Measurements from ENCODE around the gene DUSP23. TPM values are rescaled to one million over a fixed set of nuclear protein-coding genes. Genes with fewer than 3 reads are reported as not detected.
A peak's percentile ranks its signal among the peaks of the same experiment; 100 is the strongest.

DUSP23 gene
- total and polyA plus RNA-seq, 4 experiments from 2014 or later, result 14.5 to 73.8 (median 30.3) TPM

GRCh38 chr1:159786465-159786864 is 5.7 kb downstream of the DUSP23 start:
- H3K27me3 Mint-ChIP-seq, result peaks cover 6 to 7% of the 10 kb centered on the region in 2 donors
- no peaks in the 10 kb centered on the region for H3K9me3 Mint-ChIP-seq
- H3K27me3 ChIP-seq (ENCODE audit: insufficient read depth, low read length), result no peaks in the 10 kb centered on the region
- ChIA-PET CTCF (ENCODE audit: partially characterized antibody) (interaction anchor here (1.2 to 10.7 kb wide), 3 partner anchors 11 to 107 kb away, joined by 3 to 116 read pairs (median 41); no protein-coding TSS in a partner anchor), POLR2A (ENCODE audit: partially characterized antibody) (no interaction called here)
- no peak overlapping the region for H3K27ac ChIP-seq (ENCODE audit: low read depth, low read length)
- no peak overlapping the region for H3K4me3 ChIP-seq (ENCODE audit: low read length in 2 of 2)
- H3K36me3 Mint-ChIP-seq, result no peaks in the 10 kb centered on the region
- H3K4me1 ChIP-seq (ENCODE audit: insufficient read depth, low read length), result peaks cover 4% of the 10 kb centered on the region
- H3K4me1 Mint-ChIP-seq, result peaks cover 7 to 34% (median 23%) of the 10 kb centered on the region in 4 donors
- no peak overlapping the region for H3K27ac Mint-ChIP-seq
- no peak overlapping the region for H3K4me3 Mint-ChIP-seq
- no peak for DNase-seq
- H3K36me3 ChIP-seq (ENCODE audit: insufficient read depth, low read length), result no peaks in the 10 kb centered on the region
- H3K9me3 ChIP-seq (ENCODE audit: control insufficient read depth in 1 of 2, low read length in 2 of 2), result no peaks in the 10 kb centered on the region
- intact Hi-C loops (cut with micrococcal nuclease), result no loop called here

- Histone ChIP-seq H3K9me3 (ENCODE audit: control insufficient read depth in 1 of 2, low read length in 2 of 2) (no peaks in the 10 kb centered on the region), H3K27me3 (ENCODE audit: insufficient read depth, low read length) (no peaks in the 10 kb centered on the region), H3K27ac (ENCODE audit: low read depth, low read length) (no peak overlapping the region), H3K4me1 (ENCODE audit: insufficient read depth, low read length) (no peaks in the 10 kb centered on the region), H3K36me3 (ENCODE audit: insufficient read depth, low read length) (no peaks in the 10 kb centered on the region), H3K4me3 (ENCODE audit: low read length in 2 of 2) (no peak overlapping the region)
- Mint-ChIP-seq H3K4me3 (no peak overlapping the region), H3K4me1 (peaks cover 3 to 29% (median 18%) of the 10 kb centered on the region in 4 donors), H3K9me3 (no peaks in the 10 kb centered on the region), H3K27ac (no peak overlapping the region), H3K27me3 (peaks cover 7% of the 10 kb centered on the region in 2 donors), H3K36me3 (no peaks in the 10 kb centered on the region)
- POLR2A ChIA-PET (ENCODE audit: partially characterized antibody), result no interaction called here
- DNase-seq, result no peak
- CTCF ChIA-PET (ENCODE audit: partially characterized antibody), result interaction anchor here (1.0 to 10.7 kb wide), 4 partner anchors 8 to 106 kb away, joined by 3 to 116 read pairs (median 22); no protein-coding TSS in a partner anchor
- intact Hi-C loops (cut with micrococcal nuclease), result no loop called here
These were observed 6.2 kb downstream of the DUSP23 start for GRCh38 chr1:159786966-159787365.

- intact Hi-C loops (cut with micrococcal nuclease), result loop anchor here (10.0 kb wide), 2 partner anchors 626 to 656 kb away; no protein-coding TSS in a partner anchor
- no peaks in the 10 kb centered on the region for H3K36me3 Mint-ChIP-seq
- ChIA-PET POLR2A (ENCODE audit: partially characterized antibody) (interaction anchor here (1.0 to 1.4 kb wide), 2 partner anchors 10 to 134 kb away, joined by 3 to 4 read pairs; partner anchors contain the start of gene DUSP23), CTCF (ENCODE audit: partially characterized antibody) (interaction anchor here (0.8 to 10.7 kb wide), 11 partner anchors 8 to 217 kb away, joined by 3 to 116 read pairs (median 3); partner anchors contain the start of genes DUSP23 and IGSF9)
- no peaks in the 10 kb centered on the region for H3K27me3 ChIP-seq (ENCODE audit: insufficient read depth, low read length)
- no peak overlapping the region for H3K4me3 Mint-ChIP-seq
- H3K4me1 ChIP-seq (ENCODE audit: insufficient read depth, low read length), result no peaks in the 10 kb centered on the region
- H3K4me1 Mint-ChIP-seq, result peaks cover 0 to 5% (median 2%) of the 10 kb centered on the region in 4 donors
- no peak overlapping the region for H3K4me3 ChIP-seq (ENCODE audit: low read length in 2 of 2)
- no peaks in the 10 kb centered on the region for H3K9me3 ChIP-seq (ENCODE audit: control insufficient read depth in 1 of 2, low read length in 2 of 2)
- DNase-seq, result no peak
- no peaks in the 10 kb centered on the region for H3K36me3 ChIP-seq (ENCODE audit: insufficient read depth, low read length)
- no peak overlapping the region for H3K27ac Mint-ChIP-seq
- H3K27me3 Mint-ChIP-seq, result peaks cover 7 to 14% of the 10 kb centered on the region in 2 donors
- H3K27ac ChIP-seq (ENCODE audit: low read depth, low read length), result no peak overlapping the region
- H3K9me3 Mint-ChIP-seq, result no peaks in the 10 kb centered on the region
These were observed 9.6 kb downstream of the DUSP23 start for GRCh38 chr1:159790237-159790917.

GRCh38 chr1:159791031-159791430 is 10.3 kb downstream of the DUSP23 start:
- intact Hi-C loops (cut with micrococcal nuclease), result loop anchor here (10.0 kb wide), 2 partner anchors 626 to 656 kb away; no protein-coding TSS in a partner anchor

DNA sequence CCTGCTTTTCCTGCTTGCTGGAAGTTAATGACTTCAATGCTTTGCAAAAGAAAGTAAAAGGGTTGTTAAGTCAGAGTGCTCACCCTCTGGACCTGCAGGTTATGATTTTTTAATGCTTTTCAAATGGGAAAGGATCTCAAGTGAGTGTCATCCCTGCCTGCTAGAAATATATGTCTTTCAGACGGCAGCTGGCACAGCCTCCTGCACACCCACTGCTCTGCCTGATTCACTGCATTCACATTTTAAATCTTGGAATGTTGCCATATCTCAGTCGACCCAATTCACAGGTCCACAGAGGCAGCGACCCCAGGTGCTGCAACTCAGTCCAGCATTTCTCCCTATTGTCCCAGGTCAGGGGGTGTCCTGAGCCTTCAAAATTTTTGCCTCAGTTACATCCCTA is 10.7 kb downstream of the DUSP23 start:
- Mint-ChIP-seq H3K27ac (no peak overlapping the region), H3K4me3 (no peak overlapping the region), H3K36me3 (no peaks in the 10 kb centered on the region), H3K9me3 (no peaks in the 10 kb centered on the region), H3K27me3 (peaks cover 7 to 14% of the 10 kb centered on the region in 2 donors), H3K4me1 (no peaks in the 10 kb centered on the region)
- H3K4me1 ChIP-seq (ENCODE audit: insufficient read depth, low read length), result no peaks in the 10 kb centered on the region
- H3K9me3 ChIP-seq (ENCODE audit: control insufficient read depth in 1 of 2, low read length in 2 of 2), result no peaks in the 10 kb centered on the region
- no peak overlapping the region for H3K27ac ChIP-seq (ENCODE audit: low read depth, low read length)
- H3K36me3 ChIP-seq (ENCODE audit: insufficient read depth, low read length), result no peaks in the 10 kb centered on the region
- no peak overlapping the region for H3K4me3 ChIP-seq (ENCODE audit: low read length in 2 of 2)
- intact Hi-C loops (cut with micrococcal nuclease), result loop anchor here (10.0 kb wide), 2 partner anchors 627 to 657 kb away; no protein-coding TSS in a partner anchor
- no peaks in the 10 kb centered on the region for H3K27me3 ChIP-seq (ENCODE audit: insufficient read depth, low read length)
- DNase-seq, result no peak
- ChIA-PET CTCF (ENCODE audit: partially characterized antibody) (no interaction called here), POLR2A (ENCODE audit: partially characterized antibody) (no interaction called here)

More at GRCh38 chr1:159791031-159791430, 10.3 kb downstream of the DUSP23 start:
- Mint-ChIP-seq H3K4me3 (no peak overlapping the region), H3K36me3 (no peaks in the 10 kb centered on the region), H3K9me3 (no peaks in the 10 kb centered on the region), H3K27me3 (peaks cover 7 to 14% of the 10 kb centered on the region in 2 donors), H3K27ac (peak overlapping the region in 1 of 7 donors; percentile 12), H3K4me1 (no peaks in the 10 kb centered on the region)
- Histone ChIP-seq H3K27ac (ENCODE audit: low read depth, low read length) (no peak overlapping the region), H3K4me3 (ENCODE audit: low read length in 2 of 2) (no peak overlapping the region), H3K4me1 (ENCODE audit: insufficient read depth, low read length) (no peaks in the 10 kb centered on the region), H3K9me3 (ENCODE audit: control insufficient read depth in 1 of 2, low read length in 2 of 2) (no peaks in the 10 kb centered on the region), H3K36me3 (ENCODE audit: insufficient read depth, low read length) (no peaks in the 10 kb centered on the region), H3K27me3 (ENCODE audit: insufficient read depth, low read length) (no peaks in the 10 kb centered on the region)
- POLR2A ChIA-PET (ENCODE audit: partially characterized antibody), result no interaction called here
- no peak for DNase-seq
- CTCF ChIA-PET (ENCODE audit: partially characterized antibody), result no interaction called here

GRCh38 chr1:159795534-159795933 is 14.8 kb downstream of the DUSP23 start:
- POLR2A ChIA-PET (ENCODE audit: partially characterized antibody), result no interaction called here
- Mint-ChIP-seq H3K9me3 (no peaks in the 10 kb centered on the region), H3K4me1 (peaks cover 17 to 21% (median 19%) of the 10 kb centered on the region in 4 donors), H3K27me3 (peaks cover 12% of the 10 kb centered on the region in 2 donors), H3K36me3 (no peaks in the 10 kb centered on the region), H3K4me3 (no peak overlapping the region), H3K27ac (no peak overlapping the region)
- Histone ChIP-seq H3K4me1 (ENCODE audit: insufficient read depth, low read length) (peaks cover 17% of the 10 kb centered on the region), H3K4me3 (ENCODE audit: low read length in 2 of 2) (no peak overlapping the region), H3K9me3 (ENCODE audit: control insufficient read depth in 1 of 2, low read length in 2 of 2) (no peaks in the 10 kb centered on the region), H3K27ac (ENCODE audit: low read depth, low read length) (no peak overlapping the region), H3K36me3 (ENCODE audit: insufficient read depth, low read length) (no peaks in the 10 kb centered on the region), H3K27me3 (ENCODE audit: insufficient read depth, low read length) (no peaks in the 10 kb centered on the region)
- intact Hi-C loops (cut with micrococcal nuclease), result loop anchor here (10.0 kb wide), 2 partner anchors 631 to 661 kb away; no protein-coding TSS in a partner anchor
- DNase-seq, result no peak
- CTCF ChIA-PET (ENCODE audit: partially characterized antibody), result interaction anchor here (8.3 to 13.6 kb wide), 2 partner anchors 95 to 212 kb away, joined by 77 to 571 read pairs; no protein-coding TSS in a partner anchor

DNA sequence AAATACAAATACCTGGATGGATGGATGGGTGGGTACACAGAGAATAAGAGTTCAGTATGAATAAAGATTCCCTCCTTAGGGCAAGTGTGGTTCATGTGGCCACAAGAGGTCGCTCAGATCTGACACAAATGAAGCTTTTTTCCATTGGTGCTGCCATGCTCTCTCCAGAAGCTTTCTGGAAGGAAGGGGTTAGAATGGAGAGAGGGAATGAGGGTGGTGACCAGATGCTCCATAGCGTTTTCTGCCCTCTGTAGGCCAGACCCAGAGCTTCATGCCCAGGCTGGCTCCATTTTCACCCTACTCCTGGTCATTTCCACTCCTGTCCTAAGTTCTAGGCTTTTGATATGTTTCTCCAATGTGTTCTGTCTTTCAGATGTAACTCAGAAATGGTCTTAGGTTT is 18.1 kb downstream of the DUSP23 start:
- CTCF ChIA-PET (ENCODE audit: partially characterized antibody), result interaction anchor here (0.9 to 13.6 kb wide), 36 partner anchors 10 to 232 kb away, joined by 3 to 571 read pairs (median 6); partner anchors contain the start of genes DUSP23, IGSF9, SLAMF8 and TAGLN2
- Mint-ChIP-seq H3K27ac (peak overlapping the region in 1 of 7 donors; percentile 36), H3K9me3 (no peaks in the 10 kb centered on the region)

More for the DNA sequence above, 18.1 kb downstream of the DUSP23 start:
- Mint-ChIP-seq H3K36me3 (no peaks in the 10 kb centered on the region), H3K4me1 (peaks cover 22 to 39% (median 28%) of the 10 kb centered on the region in 4 donors), H3K4me3 (peak overlapping the region in 1 of 8 donors; percentile 18), H3K27me3 (peaks cover 2 to 6% of the 10 kb centered on the region in 2 donors)
- Histone ChIP-seq H3K27ac (ENCODE audit: low read depth, low read length) (no peak overlapping the region), H3K4me3 (ENCODE audit: low read length in 2 of 2) (no peak overlapping the region), H3K27me3 (ENCODE audit: insufficient read depth, low read length) (no peaks in the 10 kb centered on the region), H3K4me1 (ENCODE audit: insufficient read depth, low read length) (peaks cover 23% of the 10 kb centered on the region), H3K36me3 (ENCODE audit: insufficient read depth, low read length) (no peaks in the 10 kb centered on the region), H3K9me3 (ENCODE audit: control insufficient read depth in 1 of 2, low read length in 2 of 2) (no peaks in the 10 kb centered on the region)
- intact Hi-C loops (cut with micrococcal nuclease), result loop anchor here (1.0 to 10.0 kb wide), 7 partner anchors 19 to 664 kb away; partner anchors contain the start of genes DUSP23 and IGSF9
- POLR2A ChIA-PET (ENCODE audit: partially characterized antibody), result interaction anchor here (0.5 to 4.4 kb wide), 8 partner anchors 16 to 445 kb away, joined by 3 to 26 read pairs (median 6); partner anchors contain the start of genes DUSP23, SLAMF8 and TAGLN2
- DNase-seq, result peak in 4 of 5 donors; percentile 35 to 48 (median 42)

Measured in CD4-positive, alpha-beta memory T cell (primary cell).